ENCODE results near the gene PLGRKT.
"Not testable (repeated sequence)": the region's sequence is repeated elsewhere in the genome, so short reads cannot be mapped to it uniquely, and the experiment has no call there.

PLGRKT gene

DNA sequence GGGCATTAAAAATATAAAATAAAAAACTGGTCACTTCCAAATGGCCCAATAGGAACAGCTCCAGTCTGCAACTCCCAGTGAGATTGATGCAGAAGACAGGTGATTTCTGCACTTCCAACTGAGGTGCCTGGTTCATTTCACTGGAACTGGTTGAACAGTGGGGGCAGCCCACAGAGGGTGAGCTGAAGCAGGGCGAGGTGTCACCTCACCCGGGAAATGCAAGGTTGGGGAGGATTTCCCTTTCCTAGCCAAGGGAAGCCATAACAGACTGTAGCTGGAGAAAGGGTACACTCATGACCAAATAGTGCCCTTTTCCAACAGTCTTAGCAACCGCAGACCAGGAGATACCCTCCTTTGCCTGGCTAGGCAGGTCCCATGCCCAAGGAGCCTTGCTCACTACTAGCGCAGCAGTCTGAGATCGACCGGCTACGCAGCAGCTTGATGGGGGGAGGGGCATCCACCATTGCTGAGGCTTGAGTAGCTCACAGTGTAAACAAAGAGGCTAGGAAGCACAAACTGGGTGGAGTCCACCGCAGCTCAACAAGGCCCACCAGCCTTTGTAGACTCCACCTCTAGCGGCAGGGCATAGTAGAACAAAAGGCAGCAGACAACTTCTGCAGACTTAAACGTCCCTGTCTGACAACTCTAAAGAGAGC lies 110.7 kb downstream of the PLGRKT start:
- H3K9me3 ChIP-seq (ENCODE audit: severe bottlenecking) = no peaks in the 10 kb centered on the region
- no peaks in the 10 kb centered on the region for H3K27me3 ChIP-seq (ENCODE audit: insufficient read depth, low read depth, severe bottlenecking)
- TF ChIP-seq, protein P1, sequence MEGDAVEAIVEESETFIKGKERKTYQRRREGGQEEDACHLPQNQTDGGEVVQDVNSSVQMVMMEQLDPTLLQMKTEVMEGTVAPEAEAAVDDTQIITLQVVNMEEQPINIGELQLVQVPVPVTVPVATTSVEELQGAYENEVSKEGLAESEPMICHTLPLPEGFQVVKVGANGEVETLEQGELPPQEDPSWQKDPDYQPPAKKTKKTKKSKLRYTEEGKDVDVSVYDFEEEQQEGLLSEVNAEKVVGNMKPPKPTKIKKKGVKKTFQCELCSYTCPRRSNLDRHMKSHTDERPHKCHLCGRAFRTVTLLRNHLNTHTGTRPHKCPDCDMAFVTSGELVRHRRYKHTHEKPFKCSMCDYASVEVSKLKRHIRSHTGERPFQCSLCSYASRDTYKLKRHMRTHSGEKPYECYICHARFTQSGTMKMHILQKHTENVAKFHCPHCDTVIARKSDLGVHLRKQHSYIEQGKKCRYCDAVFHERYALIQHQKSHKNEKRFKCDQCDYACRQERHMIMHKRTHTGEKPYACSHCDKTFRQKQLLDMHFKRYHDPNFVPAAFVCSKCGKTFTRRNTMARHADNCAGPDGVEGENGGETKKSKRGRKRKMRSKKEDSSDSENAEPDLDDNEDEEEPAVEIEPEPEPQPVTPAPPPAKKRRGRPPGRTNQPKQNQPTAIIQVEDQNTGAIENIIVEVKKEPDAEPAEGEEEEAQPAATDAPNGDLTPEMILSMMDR (IDR thresholded peaks at IDR 0.05; ENCODE audit: low read depth, low read length) = no peak
- peak; percentile 38 for DNase-seq
- no peak overlapping the region for H3K27ac ChIP-seq
- no peaks in the 10 kb centered on the region for H3K36me3 ChIP-seq
- H3K4me3 ChIP-seq (ENCODE audit: low read depth, low read length) = no peak overlapping the region; the same call in 1 of the 2 replicates

DNA sequence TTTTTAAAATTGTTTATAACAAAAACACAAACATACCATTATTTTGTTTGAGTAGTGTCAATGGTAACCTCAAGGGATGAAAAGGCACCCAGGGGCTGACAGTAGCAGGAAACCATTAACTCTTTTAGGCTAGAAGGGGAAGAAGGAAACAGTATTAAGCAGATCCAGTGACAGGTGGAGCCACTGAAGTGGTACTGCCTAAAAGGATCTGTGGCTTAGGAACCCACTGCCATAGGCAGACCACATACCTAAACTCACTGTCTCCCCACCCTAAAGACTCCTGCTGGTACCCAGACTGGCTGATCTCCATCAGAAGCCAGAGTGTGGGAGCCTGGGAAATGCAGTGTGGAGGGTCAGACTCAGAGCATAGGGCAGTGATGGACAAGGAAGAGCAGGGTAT lies 111.5 kb downstream of the PLGRKT start:
- TF ChIP-seq, protein P1 (IDR thresholded peaks at IDR 0.05; ENCODE audit: low read depth, low read length) = no peak
- Histone ChIP-seq H3K4me3 (ENCODE audit: low read depth, low read length) (no peak overlapping the region), H3K9me3 (ENCODE audit: severe bottlenecking) (no peaks in the 10 kb centered on the region), H3K27me3 (ENCODE audit: insufficient read depth, low read depth, severe bottlenecking) (no peaks in the 10 kb centered on the region), H3K27ac (no peak overlapping the region), H3K36me3 (no peaks in the 10 kb centered on the region)
- DNase-seq = no peak

DNA sequence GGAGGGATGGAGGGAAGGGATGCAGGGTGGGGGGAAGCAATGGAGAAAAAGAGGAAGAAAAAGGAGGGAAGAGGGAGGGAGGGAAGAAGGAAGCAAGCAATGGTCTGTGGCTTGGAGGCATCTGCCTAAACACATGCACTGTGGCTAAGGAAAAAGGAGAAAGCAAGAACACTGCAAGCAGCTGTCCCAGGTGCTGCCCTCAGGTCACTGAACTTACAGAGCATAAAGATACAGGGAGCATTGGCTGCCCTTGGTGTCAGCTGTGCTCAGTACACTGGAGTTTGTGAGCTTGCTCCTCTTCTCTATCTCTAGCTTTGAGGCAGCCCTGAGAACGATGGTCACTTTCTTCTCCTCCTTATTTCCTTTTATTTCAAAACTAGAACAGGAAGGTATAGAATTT lies 116.1 kb downstream of the PLGRKT start:
- not testable (repeated sequence) for DNase-seq; H3K36me3 ChIP-seq; H3K27me3 ChIP-seq (ENCODE audit: insufficient read depth, low read depth, severe bottlenecking); H3K27ac ChIP-seq; H3K4me3 ChIP-seq (ENCODE audit: low read depth, low read length); H3K9me3 ChIP-seq (ENCODE audit: severe bottlenecking)

DNA sequence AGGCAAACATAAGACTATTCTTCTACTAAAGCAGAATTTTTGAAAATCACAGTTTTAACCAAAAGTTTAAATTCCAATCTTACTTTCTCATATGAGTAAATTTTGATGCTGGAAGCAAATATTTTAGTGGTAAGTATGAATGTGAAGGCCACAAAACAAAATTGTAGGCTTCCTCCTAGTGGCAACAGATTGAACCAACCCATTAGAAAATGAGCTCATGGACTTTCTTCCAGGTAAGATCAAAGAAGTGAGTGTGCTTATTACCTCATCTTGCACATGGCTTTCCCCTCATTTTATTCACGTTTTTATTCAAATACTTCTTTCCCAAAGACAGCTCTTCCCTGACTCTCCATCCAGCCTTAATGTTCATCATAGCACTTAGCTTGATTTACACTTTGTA lies 116.7 kb downstream of the PLGRKT start:
- TF ChIP-seq, protein P1 (IDR thresholded peaks at IDR 0.05; ENCODE audit: low read depth, low read length) = no peak
- Histone ChIP-seq H3K27me3 (ENCODE audit: insufficient read depth, low read depth, severe bottlenecking) (no peaks in the 10 kb centered on the region), H3K4me3 (ENCODE audit: low read depth, low read length) (no peak overlapping the region), H3K36me3 (no peaks in the 10 kb centered on the region), H3K9me3 (ENCODE audit: severe bottlenecking) (no peaks in the 10 kb centered on the region), H3K27ac (no peak overlapping the region)
- no peak for DNase-seq

DNA sequence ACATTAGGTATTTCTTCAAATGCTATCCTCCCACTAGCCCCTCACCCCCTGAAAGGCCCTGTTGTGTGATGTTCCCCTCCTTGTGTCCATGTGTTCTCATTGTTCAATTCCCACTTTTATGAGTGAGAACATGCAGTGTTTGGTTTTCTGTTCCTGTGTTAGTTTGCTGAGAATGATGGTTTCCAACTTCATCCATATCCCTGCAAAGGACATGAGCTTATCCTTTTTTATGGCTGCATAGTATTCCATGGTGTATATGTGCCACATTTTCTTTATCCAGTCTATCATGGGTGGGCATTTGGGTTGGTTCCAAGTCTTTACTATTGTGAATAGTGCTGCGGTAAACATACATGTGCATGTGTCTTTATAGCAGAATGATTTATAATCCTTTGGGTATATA lies 121.3 kb downstream of the PLGRKT start:
- not testable (repeated sequence) for H3K4me3 ChIP-seq (ENCODE audit: low read depth, low read length); H3K9me3 ChIP-seq (ENCODE audit: severe bottlenecking); DNase-seq; H3K27me3 ChIP-seq (ENCODE audit: insufficient read depth, low read depth, severe bottlenecking); H3K27ac ChIP-seq; H3K36me3 ChIP-seq

DNA sequence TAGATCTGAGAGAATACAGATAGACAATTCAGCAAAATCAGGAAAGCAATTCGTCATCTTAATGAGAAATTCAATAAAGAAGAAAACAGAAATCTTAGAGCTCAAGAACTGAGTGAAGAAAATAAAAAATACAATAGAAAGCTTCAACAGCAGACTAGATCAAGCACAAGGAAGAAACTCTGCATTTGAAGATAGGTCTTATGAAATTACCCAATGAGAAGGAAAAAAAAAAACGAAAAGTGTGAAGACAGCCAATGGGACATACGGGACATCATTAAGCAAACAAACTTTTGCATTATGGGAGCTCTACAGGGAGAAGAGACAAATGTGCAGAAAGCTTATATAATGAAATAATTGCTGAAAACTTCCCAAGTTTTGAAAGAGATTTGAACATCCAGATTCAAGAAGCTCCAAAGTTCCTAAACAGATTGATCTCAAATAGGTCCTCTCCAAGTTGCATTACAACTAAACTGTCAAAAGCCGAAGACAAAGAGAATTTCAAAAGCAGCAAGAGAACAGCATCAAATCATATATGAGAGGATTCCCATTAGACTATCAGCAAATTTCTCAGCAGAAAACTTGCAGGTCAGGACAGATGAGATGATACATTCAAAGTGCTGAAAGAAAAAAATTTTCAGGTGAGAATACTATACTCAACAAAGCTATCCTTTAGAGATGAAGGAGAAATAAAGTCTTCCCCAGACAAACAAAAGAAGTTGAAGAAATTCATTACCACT lies 122.4 kb downstream of the PLGRKT start:
- Histone ChIP-seq H3K27ac (no peak overlapping the region), H3K4me3 (ENCODE audit: low read depth, low read length) (no peak overlapping the region), H3K36me3 (no peaks in the 10 kb centered on the region), H3K27me3 (ENCODE audit: insufficient read depth, low read depth, severe bottlenecking) (no peaks in the 10 kb centered on the region), H3K9me3 (ENCODE audit: severe bottlenecking) (peaks cover 10% of the 10 kb centered on the region)
- TF ChIP-seq, protein P1 (IDR thresholded peaks at IDR 0.05; ENCODE audit: low read depth, low read length) = no peak
- no peak for DNase-seq

Data from WERI-Rb-1 (cell line).